NCI-H345 treated with DMSO at 0.1 percent for 48 hours (cell line): ENCODE results near the gene KRT35.
A peak's percentile ranks its signal among the peaks of the same experiment; 100 is the strongest.

Experiments
- DNase-seq: peaks from one replicate; lab custom pipeline; 2025; ENCODE audit not compliant: unreplicated experiment; lab: John Stamatoyannopoulos, UW

Gene KRT35

DNA sequence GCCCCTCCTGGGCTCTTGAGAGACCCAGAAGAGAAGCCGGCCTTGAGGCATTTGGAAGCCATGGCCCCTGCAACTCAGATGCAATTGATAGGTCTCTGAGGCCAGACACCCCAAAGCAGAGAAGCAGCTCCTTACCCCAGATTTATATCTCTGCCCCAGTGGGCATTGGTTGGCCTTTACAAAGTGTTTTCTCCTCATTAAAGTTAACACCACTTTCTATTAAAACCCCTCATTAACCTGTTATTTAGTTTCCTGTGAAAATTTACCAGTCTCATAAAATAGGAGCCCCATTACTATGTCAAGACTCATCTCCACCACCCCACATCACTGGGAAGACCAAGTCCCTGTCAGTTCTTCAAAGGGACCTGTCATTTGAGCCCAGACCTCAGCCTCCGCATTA, at the start of gene KRT35:
Gene KRT35 (minus strand): TSS at position 116 of the 400 bp plus-strand sequence. CDS start 54 bp downstream, at position 62.
- DNase-seq = no peak

GRCh38 chr17:41530062-41531048, 49.4 kb upstream of the KRT35 start:
- no peak for DNase-seq

DNA sequence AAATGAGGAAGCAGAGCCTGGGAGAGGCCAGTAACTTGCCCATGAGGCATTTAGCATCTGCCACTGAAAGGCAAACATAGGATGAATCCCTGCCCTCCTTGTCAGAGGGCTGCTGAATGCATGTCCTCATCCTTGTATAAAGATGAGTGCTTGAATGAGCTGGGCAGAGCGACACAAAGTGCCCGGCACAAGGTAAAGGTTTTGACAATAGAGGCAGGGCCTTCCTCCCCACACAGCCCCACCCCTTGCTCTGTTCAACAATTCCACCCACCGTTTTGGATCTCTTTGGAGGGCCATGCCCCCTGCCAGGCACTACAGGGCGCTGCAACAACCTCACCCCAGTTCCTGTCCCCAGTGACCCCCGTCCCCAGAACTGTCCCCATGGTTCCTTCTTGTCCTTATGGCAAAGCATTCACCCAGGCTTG, 48.6 kb upstream of the KRT35 start:
- DNase-seq = peak; percentile 88

DNA sequence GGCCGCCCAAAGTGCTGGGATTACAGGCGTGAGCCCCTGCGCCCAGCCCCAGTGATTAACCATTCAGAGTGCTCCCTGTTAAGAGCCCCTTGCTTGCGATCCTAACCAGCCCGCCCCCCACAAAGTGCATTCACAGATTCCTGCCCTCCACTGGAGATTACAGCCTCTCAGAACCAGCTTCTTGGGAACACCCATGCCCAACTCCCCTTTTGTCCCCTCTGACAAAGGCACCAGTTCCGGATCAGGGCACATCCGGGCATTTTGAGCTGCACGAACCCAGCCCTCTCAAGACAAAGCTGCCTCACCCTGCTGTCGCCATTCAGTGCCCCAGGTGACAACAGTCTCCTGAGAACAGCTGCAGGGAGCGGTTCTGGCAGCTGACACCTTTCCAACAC, 48.0 kb upstream of the KRT35 start:
- DNase-seq = peak; percentile 88

DNA sequence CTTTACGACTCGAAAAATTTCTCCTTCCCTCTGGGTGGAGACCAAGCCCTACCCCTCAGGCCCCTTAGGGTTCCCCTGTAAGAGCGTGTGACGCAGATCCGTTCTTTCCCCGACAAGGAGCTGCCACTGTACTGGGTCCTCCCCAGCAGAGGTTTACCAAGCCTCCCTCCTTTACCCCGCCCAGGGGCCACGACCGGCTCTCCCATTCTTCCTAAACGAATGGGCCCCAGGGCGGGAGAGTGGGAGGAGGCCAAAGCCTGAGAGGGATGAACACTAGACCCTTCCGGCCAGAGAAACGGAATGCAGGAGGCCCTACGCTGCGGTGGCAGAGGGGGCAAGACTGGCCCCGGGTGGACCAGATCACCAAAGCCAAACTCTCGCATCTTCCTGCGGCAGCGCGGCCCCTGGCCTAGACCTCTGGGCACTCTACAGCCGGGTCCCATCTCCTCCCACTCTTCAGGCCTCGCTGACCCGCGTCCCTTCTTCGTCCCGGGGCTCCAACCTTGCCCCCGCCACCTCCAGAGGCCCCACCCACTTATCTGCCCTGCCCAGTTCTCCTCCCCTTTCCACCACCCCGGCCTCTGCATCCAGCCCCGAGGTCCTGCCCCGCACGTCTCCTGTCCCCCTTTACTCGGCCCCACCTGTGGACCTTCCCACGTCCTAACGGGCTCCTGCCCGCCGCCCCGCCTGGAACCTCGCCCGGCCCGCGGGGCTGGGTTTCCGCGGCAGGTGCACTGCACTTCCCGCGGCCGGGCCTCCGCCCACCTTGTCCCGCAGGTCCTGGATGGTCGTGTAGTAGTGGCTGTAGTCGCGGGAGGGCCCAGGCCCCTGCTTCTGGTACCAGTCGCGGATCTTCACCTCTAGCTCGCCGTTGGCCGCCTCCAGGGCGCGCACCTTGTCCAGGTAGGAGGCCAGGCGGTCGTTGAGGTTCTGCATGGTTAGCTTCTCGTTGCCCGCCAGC, 46.4 kb upstream of the KRT35 start:
- DNase-seq = no peak

DNA sequence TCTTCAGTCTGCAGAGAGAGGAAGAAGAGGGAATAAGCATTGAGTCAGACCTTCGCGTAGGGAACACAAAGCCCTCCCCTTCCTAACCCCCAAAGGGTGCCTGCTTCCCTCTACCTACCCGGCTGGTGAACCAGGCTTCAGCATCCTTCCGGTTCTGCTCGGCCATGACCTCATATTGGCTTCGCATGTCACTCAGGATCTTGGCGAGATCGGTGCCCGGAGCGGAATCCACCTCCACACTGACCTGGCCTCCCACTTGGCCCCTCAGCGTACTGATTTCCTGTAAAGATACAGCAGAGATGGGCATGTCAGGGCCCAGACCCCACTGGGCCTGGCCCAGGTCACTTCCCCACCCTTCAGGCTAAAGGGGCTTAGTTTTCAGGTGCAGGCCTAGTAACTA, 43.3 kb upstream of the KRT35 start:
- no peak for DNase-seq

DNA sequence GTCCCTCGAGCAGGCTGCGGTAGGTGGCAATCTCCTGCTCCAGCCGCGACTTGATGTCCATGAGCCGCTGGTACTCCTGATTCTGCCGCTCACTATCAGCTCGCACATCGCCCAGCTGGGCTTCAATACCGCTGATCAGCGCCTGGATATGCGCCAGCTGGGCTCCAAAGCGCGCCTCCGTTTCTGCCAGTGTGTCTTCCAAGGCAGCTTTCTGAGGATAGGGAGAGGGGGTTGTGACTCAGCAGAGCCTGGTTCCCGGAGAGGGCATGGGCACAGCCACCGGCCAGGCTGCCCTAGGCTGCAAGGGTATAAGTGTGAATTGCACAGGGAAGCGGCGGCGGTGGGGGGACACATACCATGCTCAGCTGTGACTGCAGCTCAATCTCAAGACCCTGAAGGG, 42.8 kb upstream of the KRT35 start:
- DNase-seq = no peak

DNA sequence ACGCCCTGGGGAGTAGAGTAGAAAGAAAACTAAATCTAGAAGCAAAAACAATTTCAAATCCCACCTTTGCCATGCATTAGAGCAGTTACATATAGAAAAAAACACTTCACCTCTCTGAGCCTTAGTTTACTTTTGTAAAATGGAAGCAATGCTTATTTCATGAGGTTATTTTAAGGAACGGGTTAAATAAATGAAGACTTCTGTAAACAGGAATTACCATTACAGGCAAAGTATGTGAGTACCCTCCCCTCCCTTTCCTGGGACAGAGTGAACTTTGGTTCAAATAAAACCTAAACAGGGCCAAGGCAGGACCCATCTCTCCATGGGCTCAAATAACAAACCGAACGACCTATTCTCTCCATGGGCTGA, 42.3 kb upstream of the KRT35 start:
- DNase-seq = no peak

DNA sequence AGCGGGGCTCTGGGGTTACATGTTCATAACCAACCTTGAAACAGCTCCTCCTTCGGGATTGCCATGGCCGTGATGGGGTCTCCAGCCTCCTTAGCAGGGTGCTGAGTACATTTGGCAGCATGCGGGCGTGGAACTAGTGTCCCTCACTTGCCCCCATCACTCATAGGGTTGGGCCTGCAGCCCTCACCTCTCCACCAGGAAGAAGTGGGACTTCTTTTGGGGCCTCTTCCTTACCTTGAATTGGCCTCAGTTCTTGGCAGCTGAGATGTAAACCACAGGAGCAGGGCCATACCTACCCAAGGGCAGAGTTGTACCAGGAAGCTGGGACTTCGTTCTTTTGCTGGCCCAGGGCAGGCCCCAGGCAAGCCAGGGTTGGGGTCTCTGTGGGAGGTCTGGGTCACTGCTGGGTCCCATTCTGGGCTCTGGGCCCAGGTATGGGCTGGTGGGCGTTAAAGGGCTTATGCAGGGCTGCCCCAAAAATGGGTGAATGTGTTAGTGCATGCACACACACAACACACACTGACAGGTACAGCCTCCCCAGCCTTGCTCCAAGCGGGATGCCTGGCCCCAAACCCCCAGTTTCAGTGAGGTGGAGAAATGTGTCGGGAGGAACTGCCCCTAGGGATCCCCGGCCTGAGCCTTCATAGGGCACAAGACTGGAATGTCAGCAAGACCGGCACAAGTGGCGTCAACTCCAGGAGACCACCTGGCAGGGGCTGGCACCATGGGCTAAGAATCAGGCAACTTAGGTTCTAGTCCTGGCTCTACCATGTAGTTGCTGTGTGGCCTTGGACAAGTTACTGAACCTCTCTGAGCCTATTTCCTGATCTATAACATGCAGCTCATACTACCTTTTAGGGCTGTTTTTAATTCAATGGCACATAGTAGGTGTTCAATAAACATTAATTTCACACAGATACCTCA, 41.6 kb upstream of the KRT35 start:
- no peak for DNase-seq

DNA sequence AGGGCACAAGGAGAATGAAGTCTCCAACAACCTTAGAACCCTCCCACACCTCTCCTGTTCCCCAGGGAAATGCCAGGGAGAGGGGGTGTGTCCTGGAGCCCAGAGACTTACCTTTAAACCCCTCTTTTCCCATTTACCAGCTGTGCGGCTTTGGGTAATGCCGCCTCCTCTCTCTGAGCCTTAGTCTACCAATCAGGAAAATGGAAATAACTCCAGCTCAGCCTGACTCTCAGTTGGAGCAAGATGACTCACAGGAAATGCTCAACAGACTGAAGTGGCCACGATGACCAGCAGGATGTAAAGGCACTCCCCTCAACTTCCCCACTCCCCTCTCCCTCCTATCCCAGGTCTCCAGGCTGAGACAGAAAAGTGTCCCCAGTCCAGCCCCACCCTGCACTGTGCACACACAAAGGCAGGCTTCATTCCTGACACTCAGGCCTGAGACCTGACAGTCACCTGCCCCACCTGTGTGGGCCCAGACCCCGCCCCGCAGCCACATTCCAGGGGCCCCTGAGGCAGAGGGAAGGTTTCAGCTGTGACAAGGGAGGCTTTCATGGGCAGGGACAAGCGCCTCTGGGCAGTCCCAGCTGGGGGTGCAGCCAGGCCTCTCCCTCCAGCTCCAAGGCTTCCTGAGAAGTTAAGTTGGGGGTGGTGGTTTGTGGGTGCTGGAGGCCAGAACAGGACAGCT, 40.8 kb upstream of the KRT35 start:
- DNase-seq = no peak

- DNase-seq = no peak
These were observed 40.0 kb upstream of the KRT35 start for GRCh38 chr17:41520821-41521521.

DNA sequence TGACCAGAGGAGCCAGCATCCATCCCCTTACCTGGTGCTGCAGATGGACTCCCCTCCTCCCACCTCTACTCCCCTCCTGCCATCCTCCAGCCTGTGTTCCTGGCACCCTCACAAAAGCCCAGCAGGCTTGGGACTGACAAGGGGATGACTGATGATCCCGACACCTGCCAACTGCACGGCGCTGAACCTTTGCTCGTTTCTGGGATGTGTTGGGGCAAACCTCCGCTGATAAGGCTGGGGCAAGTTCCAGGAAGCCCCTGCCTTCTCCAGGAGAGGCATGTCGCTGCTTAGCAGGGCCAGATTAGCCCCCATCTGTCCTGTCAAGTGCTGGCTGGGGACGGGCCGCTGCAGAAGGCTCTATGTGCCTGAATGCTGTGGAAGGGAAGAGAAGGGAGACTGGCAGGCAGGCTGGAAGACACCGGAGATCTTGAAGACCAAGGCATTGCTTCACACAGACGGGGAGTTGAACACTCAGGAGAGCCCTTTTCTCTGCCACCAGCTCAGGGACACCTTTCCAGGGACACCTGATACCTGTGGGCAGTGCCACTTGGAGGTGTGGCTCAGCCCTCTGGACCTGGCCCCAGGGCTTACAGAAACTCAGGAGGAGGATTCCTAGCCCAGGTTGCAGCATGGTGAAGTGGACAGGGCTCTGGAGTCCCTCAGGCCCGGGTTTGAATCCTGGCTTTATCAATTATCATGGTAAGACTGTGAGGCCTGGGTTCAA, 38.7 kb upstream of the KRT35 start:
- peak; percentile 69 for DNase-seq

DNA sequence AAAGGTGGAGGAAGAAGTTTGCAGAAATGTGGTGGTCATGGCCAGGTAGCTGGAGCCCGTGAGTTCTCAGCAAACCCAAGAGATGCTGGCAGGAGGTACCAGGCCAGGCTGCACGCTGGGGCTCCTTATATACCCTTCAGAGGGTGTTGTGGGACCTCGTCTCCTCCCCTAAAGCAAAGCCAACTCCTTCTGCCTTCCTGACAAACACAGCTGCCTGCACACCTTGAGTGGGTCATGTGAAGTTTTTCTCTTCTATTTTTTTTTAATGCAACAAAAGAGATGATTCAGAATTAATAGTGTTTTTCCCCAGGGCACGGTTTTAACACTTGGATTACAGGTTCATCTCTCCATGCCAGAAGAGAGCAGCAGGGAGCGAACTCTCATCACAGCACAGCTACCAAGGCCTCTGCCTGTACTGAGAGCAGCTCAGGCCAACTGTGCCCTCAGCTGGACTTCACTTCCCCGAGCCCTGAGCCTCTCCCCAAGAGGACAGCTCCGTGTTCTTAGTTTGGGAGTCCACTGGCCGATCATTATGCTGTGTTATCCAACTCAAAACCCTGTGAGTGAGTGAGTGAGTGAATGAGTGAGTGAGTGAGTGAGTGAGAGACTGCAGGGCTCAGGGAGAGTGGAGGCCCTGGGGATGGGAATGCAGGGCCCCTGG, 38.0 kb upstream of the KRT35 start, which contains the start of gene KRT15:
Gene KRT15 (minus strand): TSS at position 102 of the 661 bp plus-strand sequence. CDS start 63 bp downstream, at position 39.
- peak; percentile 58 for DNase-seq

GRCh38 chr17:41518031-41518430, 37.1 kb upstream of the KRT35 start:
- no peak for DNase-seq

DNA sequence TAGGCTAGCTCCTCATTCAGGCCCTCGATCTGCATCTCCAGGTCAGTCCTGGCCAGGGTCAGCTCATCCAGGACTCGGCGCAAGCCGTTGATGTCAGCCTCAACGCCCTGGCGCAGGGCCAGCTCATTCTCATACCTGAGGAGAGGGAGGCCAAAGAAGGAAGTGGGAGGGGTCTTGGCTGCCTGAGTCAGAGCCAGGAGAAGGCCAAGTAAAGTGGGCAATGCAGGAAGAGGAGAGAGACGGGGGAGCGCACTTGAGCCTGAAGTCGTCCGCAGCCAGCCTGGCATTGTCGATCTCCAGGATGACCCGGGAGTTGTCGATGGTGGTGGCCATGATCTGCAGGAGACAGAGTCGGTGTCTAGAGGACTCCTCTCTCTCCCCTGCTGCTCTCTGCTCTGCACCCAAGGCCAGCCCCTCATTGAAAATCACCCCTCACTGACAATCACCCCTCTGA, 35.9 kb upstream of the KRT35 start:
- no peak for DNase-seq

GRCh38 chr17:41516147-41516829, 35.3 kb upstream of the KRT35 start:
- no peak for DNase-seq

DNA sequence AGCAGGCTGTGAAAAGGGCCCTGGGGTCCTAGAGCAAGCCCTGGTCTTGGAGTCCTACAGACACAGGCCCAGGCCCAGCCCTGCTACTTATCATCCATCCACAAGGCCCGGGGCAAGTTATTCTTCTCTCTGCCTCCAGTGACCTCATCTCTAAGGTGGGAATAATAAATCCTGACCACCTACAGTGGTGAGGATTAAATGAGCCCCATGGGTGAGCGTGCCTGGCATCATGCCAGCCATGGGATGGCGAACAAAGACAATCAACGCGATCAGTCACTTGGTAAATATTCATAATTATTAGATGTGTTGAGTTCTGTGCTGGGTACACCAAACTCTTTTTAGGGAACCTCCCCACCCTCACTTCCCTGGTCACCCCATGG, 32.2 kb upstream of the KRT35 start:
- no peak for DNase-seq
